B cell (primary cell): ENCODE data around the gene TTYH1. TPM values are rescaled to one million over a fixed set of nuclear protein-coding genes. Genes with fewer than 3 reads are reported as not detected.
A peak's percentile ranks its signal among the peaks of the same experiment; 100 is the strongest.

Experiments
- ATAC-seq: fragments of 200-7000 bp; cut with Tn5 transposase; one replicate; pipeline ENCODE4 v1.10.0; 2021; ENCODE audit warnings: low read depth, mild to moderate bottlenecking, moderate number of reproducible peaks, moderate library complexity
- CTCF ChIA-PET: fragments of 350-600 bp; sonication (Branson Sonifier 250); formaldehyde crosslinking; loops from one replicate; lab custom pipeline; 2021; ENCODE audit warnings: antibody characterized with exemption, inconsistent platforms; lab: Charles Lee
- POLR2A ChIA-PET: fragments of 350-600 bp; sonication (Branson Sonifier 250); formaldehyde crosslinking; loops from one replicate; lab custom pipeline; 2021; ENCODE audit warnings: antibody characterized with exemption; lab: Charles Lee
- DNase-seq: peaks from one replicate; pipeline ENCODE4 v3.0.0; 2013
- H2AFZ ChIP-seq: 2 replicates; pipeline ENCODE4 v1.6.1; 2012; ENCODE audit warnings: mild to moderate bottlenecking, low read depth, low read length; ENCODE audit not compliant: insufficient read depth, poor library complexity, severe bottlenecking
- H3K27ac ChIP-seq, 2 donors: 1 replicate in 1 of 2; 2 replicates in 1 of 2; pipeline ENCODE4 v1.5.1; 2012 to 2013; ENCODE audit warnings: low read length in 2 of 2, mild to moderate bottlenecking in 2 of 2, moderate library complexity in 1 of 2
- H3K27me3 ChIP-seq, 4 experiments: fragments of 200-600 bp in 1 of 4; sonication (generic) in 1 of 4; replicated peaks in 1 of 4; 1 replicate in 2 of 4; 2 replicates in 2 of 4; pipeline versions ENCODE4 v1.6.1 to v1.7.0; 2013 to 2016; ENCODE audit warnings: low read length in 3 of 4, mild to moderate bottlenecking in 2 of 4, mixed read lengths in 1 of 4, moderate library complexity in 1 of 4; ENCODE audit not compliant: insufficient read depth in 4 of 4, control insufficient read depth in 3 of 4; ENCODE audit errors: control extremely low read depth in 1 of 4
- H3K36me3 ChIP-seq, 2 experiments: replicated peaks in 1 of 2; 1 replicate in 1 of 2; 2 replicates in 1 of 2; pipeline versions ENCODE4 v1.6.1 to v1.7.1; 2013; ENCODE audit warnings: low read length in 1 of 2; ENCODE audit not compliant: insufficient read depth in 2 of 2, control insufficient read depth in 1 of 2; ENCODE audit errors: control extremely low read depth in 1 of 2, extremely low read depth in 1 of 2
- H3K4me1 ChIP-seq, 2 donors: fragments of 200-600 bp in 1 of 2; sonication (generic) in 1 of 2; 1 replicate in 1 of 2; 2 replicates in 1 of 2; pipeline versions ENCODE4 v1.5.1 to v1.6.1; 2013 to 2017; ENCODE audit warnings: low read length in 2 of 2; ENCODE audit not compliant: control insufficient read depth in 2 of 2, insufficient read depth in 2 of 2
- H3K4me2 ChIP-seq: replicated peaks from 2 replicates; pipeline ENCODE3; 2012; ENCODE audit warnings: mild to moderate bottlenecking, low read depth, low read length; ENCODE audit not compliant: poor library complexity, severe bottlenecking
- H3K4me3 ChIP-seq, 5 experiments: fragments of 200-600 bp in 1 of 5; sonication (generic) in 1 of 5; 1 replicate in 3 of 5; 2 replicates in 2 of 5; pipeline versions ENCODE4 v1.5.1 to v1.7.0; 2011 to 2016; ENCODE audit warnings: low read length in 4 of 5, mild to moderate bottlenecking in 4 of 5, low read depth in 2 of 5, control low read depth in 1 of 5, moderate library complexity in 1 of 5; ENCODE audit not compliant: insufficient read depth in 1 of 5; ENCODE audit errors: control extremely low read depth in 1 of 5, extremely low read depth in 1 of 5
- H3K79me2 ChIP-seq: fragments of 200-600 bp; sonication (generic); one replicate; pipeline ENCODE4 v1.6.0; 2016; ENCODE audit warnings: low read length; ENCODE audit not compliant: control insufficient read depth, insufficient read depth
- H3K9ac ChIP-seq: fragments of 200-600 bp; sonication (generic); 2 replicates; pipeline ENCODE4 v1.6.1; 2017; ENCODE audit warnings: mild to moderate bottlenecking, low read length, moderate library complexity
- H3K9me3 ChIP-seq, 3 donors: one replicate each; pipeline versions ENCODE4 v1.6.1 to v1.7.1; 2013; ENCODE audit warnings: low read length in 2 of 3; ENCODE audit not compliant: control insufficient read depth in 2 of 3, insufficient read depth in 1 of 3; ENCODE audit errors: control extremely low read depth in 1 of 3
- H4K20me1 ChIP-seq: 2 replicates; pipeline ENCODE4 v1.6.0; 2012; ENCODE audit warnings: mild to moderate bottlenecking, low read length; ENCODE audit not compliant: insufficient read depth, control insufficient read depth, poor library complexity, severe bottlenecking
- H3K27ac Mint-ChIP-seq: one replicate; pipeline ENCODE4 v1.8.0; 2021; ENCODE audit warnings: mixed read lengths
- H3K27me3 Mint-ChIP-seq: one replicate; pipeline ENCODE4 v1.8.0; 2021; ENCODE audit warnings: mixed read lengths
- H3K4me1 Mint-ChIP-seq: one replicate; pipeline ENCODE4 v1.8.0; 2021; ENCODE audit warnings: mixed read lengths
- H3K4me3 Mint-ChIP-seq: one replicate; pipeline ENCODE4 v1.8.0; 2021; ENCODE audit warnings: mixed read lengths
- H3K9me3 Mint-ChIP-seq: one replicate; pipeline ENCODE4 v1.8.0; 2022; ENCODE audit warnings: mixed read lengths; ENCODE audit not compliant: insufficient read depth
- CTCF ChIP-seq: fragments of 200-600 bp; IDR thresholded peaks from one replicate; pipeline ENCODE4 v1.8.0; 2022; ENCODE audit warnings: antibody characterized with exemption, mild to moderate bottlenecking
- EZH2 ChIP-seq: IDR thresholded peaks from 2 replicates; pipeline ENCODE4 v1.6.1; 2012; ENCODE audit warnings: borderline replicate concordance, low read depth, mild to moderate bottlenecking, moderate library complexity, low read length; ENCODE audit not compliant: insufficient read depth, poor library complexity, severe bottlenecking
- WGBS: methylation state at CpG from one replicate; pipeline ENCODE4 v1.1.5; 2013; ENCODE audit warnings: missing lambda C conversion rate; ENCODE audit not compliant: insufficient coverage; 5-methylcytosine and 5-hydroxymethylcytosine counted together
- intact Hi-C: fragments of 100-400 bp; cut with micrococcal nuclease; formaldehyde crosslinking; loops from one replicate; pipeline ENCODE4 v1.10.0; 2022
- polyA plus RNA-seq: library from polyadenylated mRNA; depleted of rRNA; stranded (reverse); fragments of >200 nt; gene quantifications from 2 replicates; pipeline ENCODE4 v1.2.3, GENCODE V29; 2012
- total RNA-seq, 2 donors: library from RNA; stranded (reverse); fragments of 120-200 nt in 1 of 2; gene quantifications; 1 replicate in 1 of 2; 2 replicates in 1 of 2; pipeline versions ENCODE4 v1.2.3 to v1.2.4, GENCODE V29; 2013 to 2022

The TTYH1 gene
- total and polyA plus RNA-seq, 2 donors (not counting 1 experiment from before 2014, with no cell fraction given) = not detected

GRCh38 chr19:54383330-54383729, 31.9 kb upstream of the TTYH1 start:
- H3K4me2 ChIP-seq = no peak overlapping the region
- H2AFZ ChIP-seq = no peak overlapping the region
- no peak overlapping the region for H3K27ac ChIP-seq
- no peaks in the 10 kb centered on the region for H3K27me3 Mint-ChIP-seq
- ChIA-PET CTCF (interaction anchor here (2.9 kb wide), 1 partner anchor 8 kb away, joined by 16 read pairs; no protein-coding TSS in a partner anchor), POLR2A (no interaction called here)
- no peaks in the 10 kb centered on the region for H3K79me2 ChIP-seq
- peaks cover 41% of the 10 kb centered on the region for H3K4me1 Mint-ChIP-seq
- ATAC-seq (no peak), DNase-seq (no peak)
- H4K20me1 ChIP-seq = no peaks in the 10 kb centered on the region
- no peak overlapping the region for H3K9ac ChIP-seq
- H3K27ac Mint-ChIP-seq = peak overlapping the region; percentile 61
- H3K4me3 Mint-ChIP-seq = no peak overlapping the region
- H3K4me3 ChIP-seq = no peak overlapping the region
- peaks cover 6% of the 10 kb centered on the region for H3K9me3 Mint-ChIP-seq
- TF ChIP-seq CTCF (no peak), EZH2 (no peak)
- WGBS = no CpG with 5 or more reads among the region's 4 CpGs
- H3K27me3 ChIP-seq = no peaks in the 10 kb centered on the region
- H3K36me3 ChIP-seq = no peaks in the 10 kb centered on the region
- peaks cover 27 to 31% of the 10 kb centered on the region in 2 donors for H3K4me1 ChIP-seq
- intact Hi-C loops = no loop called here
- peaks cover 0 to 8% (median 0%) of the 10 kb centered on the region in 3 donors for H3K9me3 ChIP-seq

DNA sequence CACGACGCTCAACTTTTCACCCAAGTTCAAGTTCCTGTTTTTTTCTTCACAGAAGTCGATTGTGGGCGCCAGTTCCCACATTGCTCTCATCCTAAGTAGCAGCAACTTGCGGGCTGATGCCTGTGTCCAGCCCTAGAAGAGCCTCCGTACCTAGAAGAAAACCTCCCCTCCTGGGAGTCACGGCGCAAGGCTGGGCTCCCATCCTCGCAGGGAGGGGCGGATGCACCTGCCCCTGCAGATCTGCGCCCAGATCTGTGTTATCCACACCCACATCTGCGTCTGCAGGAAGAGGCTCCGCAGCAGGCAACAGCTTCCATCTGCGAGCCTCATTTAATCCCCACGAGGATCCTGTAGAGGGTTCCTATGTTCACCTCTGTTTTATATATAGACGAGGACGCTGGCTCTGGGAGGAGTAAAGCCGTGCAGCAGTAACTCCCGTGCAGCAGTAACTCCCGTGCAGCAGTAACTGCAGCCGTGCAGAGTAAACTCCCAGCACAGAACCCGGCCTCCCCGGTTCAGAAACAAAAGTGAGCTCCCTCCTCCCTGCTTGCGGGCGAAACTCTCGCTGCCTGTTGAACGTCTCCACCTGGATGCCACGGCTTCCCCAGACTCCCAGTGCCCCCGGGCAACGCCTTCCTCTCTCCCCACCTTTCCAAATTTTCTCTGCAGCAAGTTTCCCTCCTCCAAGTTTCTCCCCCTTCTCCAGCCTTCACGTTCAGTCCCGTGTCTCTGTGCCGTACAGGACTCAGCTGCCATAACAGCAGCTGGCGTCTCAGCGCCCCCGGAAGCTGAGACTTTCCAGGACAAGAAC, 27.1 kb upstream of the TTYH1 start:
- Histone ChIP-seq H3K36me3 (no peaks in the 10 kb centered on the region), H3K4me2 (peak overlapping the region; percentile 88), H4K20me1 (no peaks in the 10 kb centered on the region), H3K27me3 (no peaks in the 10 kb centered on the region), H3K27ac (peak overlapping the region; percentile 9 to 65), H3K4me1 (peaks cover 38 to 44% of the 10 kb centered on the region in 2 donors), H2AFZ (peak overlapping the region; percentile 78), H3K4me3 (peak overlapping the region; percentile 41 to 81 (median 62)), H3K9ac (peak overlapping the region; percentile 71), H3K79me2 (peaks cover 9% of the 10 kb centered on the region), H3K9me3 (no peaks in the 10 kb centered on the region)
- H3K9me3 Mint-ChIP-seq = no peaks in the 10 kb centered on the region
- WGBS = under 1% methylated on average over 33 of the region's 36 CpGs
- H3K27me3 Mint-ChIP-seq = peaks cover 10% of the 10 kb centered on the region
- ATAC-seq (peak; percentile 69), DNase-seq (peak; percentile 64)
- H3K27ac Mint-ChIP-seq = peak overlapping the region; percentile 85
- CTCF ChIA-PET = interaction anchor here (0.8 to 10.8 kb wide), 18 partner anchors 9 to 223 kb away, joined by 3 to 235 read pairs (median 6); partner anchors contain the start of gene LAIR1
- H3K4me3 Mint-ChIP-seq = peak overlapping the region; percentile 93
- H3K4me1 Mint-ChIP-seq = peaks cover 45% of the 10 kb centered on the region
- TF ChIP-seq EZH2 (no peak), CTCF (no peak)
- POLR2A ChIA-PET = interaction anchor here (0.5 to 2.4 kb wide), 9 partner anchors 10 to 187 kb away, joined by 3 to 12 read pairs (median 5); partner anchors contain the start of genes LAIR1, LENG8 and RPS9
- intact Hi-C loops = loop anchor here (1.0 to 2.0 kb wide), 2 partner anchors 10 to 219 kb away; no protein-coding TSS in a partner anchor
